SK-N-SH treated with all-trans-retinoic acid at 6 μM for 48 hours (cell line): ENCODE results near the gene CPNE5.

Experiments
- CSRNP3 ChIP-seq: fragments of 250-450 bp; sonication (Bioruptor Pico); IDR thresholded peaks from 2 replicates; pipeline ENCODE4 v1.5.1; 2021; ENCODE audit warnings: mild to moderate bottlenecking, moderate library complexity
- PPARA ChIP-seq: fragments of 250-450 bp; sonication (Bioruptor Pico); IDR thresholded peaks from 2 replicates; pipeline ENCODE4 v1.5.0; 2020; ENCODE audit warnings: mild to moderate bottlenecking, borderline replicate concordance
- RARB ChIP-seq: fragments of 250-450 bp; sonication (Bioruptor Pico); IDR thresholded peaks from 2 replicates; pipeline ENCODE4 v1.8.0; 2021; ENCODE audit warnings: mild to moderate bottlenecking, moderate library complexity
- TCF4 ChIP-seq: fragments of 250-450 bp; sonication (Bioruptor Pico); IDR thresholded peaks from 2 replicates; pipeline ENCODE4 v1.8.0; 2021; ENCODE audit warnings: mild to moderate bottlenecking, moderate library complexity, borderline replicate concordance
- ZFP3 ChIP-seq: fragments of 250-450 bp; sonication (Bioruptor Pico); IDR thresholded peaks from 2 replicates; pipeline ENCODE4 v1.5.0; 2020; ENCODE audit warnings: mild to moderate bottlenecking, moderate library complexity
- ZFP30 ChIP-seq: fragments of 450-650 bp; formaldehyde crosslinking; IDR thresholded peaks from 2 replicates; pipeline ENCODE4 v1.5.0; 2022; ENCODE audit warnings: mild to moderate bottlenecking, moderate library complexity
- ZNF70 ChIP-seq: fragments of 450-650 bp; formaldehyde crosslinking; IDR thresholded peaks from 2 replicates; pipeline ENCODE4 v1.5.0; 2020; ENCODE audit warnings: mild to moderate bottlenecking, moderate library complexity
- ZNF8 ChIP-seq: fragments of 450-650 bp; formaldehyde crosslinking; IDR thresholded peaks from 2 replicates; pipeline ENCODE4 v1.5.0; 2020; ENCODE audit warnings: mild to moderate bottlenecking, moderate library complexity

GRCh38 chr6:36814249-36814648, 25.0 kb downstream of the CPNE5 start:
- TF ChIP-seq ZNF8 (no peak), ZNF70 (CRISPR knock-in tag) (no peak), TCF4 (CRISPR knock-in tag) (no peak), RARB (CRISPR knock-in tag) (no peak), PPARA (CRISPR knock-in tag) (no peak), ZFP3 (CRISPR knock-in tag) (no peak), ZFP30 (CRISPR knock-in tag) (no peak), CSRNP3 (CRISPR knock-in tag) (no peak)
